Measurements from ENCODE around the gene ATE1.
"Not testable (repeated sequence)": the region's sequence is repeated elsewhere in the genome, so short reads cannot be mapped to it uniquely, and the experiment has no call there.

GRCh38 chr10:121755496-121755895 is 172.3 kb downstream of the ATE1 start:
- TF ChIP-seq, protein P1, sequence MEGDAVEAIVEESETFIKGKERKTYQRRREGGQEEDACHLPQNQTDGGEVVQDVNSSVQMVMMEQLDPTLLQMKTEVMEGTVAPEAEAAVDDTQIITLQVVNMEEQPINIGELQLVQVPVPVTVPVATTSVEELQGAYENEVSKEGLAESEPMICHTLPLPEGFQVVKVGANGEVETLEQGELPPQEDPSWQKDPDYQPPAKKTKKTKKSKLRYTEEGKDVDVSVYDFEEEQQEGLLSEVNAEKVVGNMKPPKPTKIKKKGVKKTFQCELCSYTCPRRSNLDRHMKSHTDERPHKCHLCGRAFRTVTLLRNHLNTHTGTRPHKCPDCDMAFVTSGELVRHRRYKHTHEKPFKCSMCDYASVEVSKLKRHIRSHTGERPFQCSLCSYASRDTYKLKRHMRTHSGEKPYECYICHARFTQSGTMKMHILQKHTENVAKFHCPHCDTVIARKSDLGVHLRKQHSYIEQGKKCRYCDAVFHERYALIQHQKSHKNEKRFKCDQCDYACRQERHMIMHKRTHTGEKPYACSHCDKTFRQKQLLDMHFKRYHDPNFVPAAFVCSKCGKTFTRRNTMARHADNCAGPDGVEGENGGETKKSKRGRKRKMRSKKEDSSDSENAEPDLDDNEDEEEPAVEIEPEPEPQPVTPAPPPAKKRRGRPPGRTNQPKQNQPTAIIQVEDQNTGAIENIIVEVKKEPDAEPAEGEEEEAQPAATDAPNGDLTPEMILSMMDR (IDR thresholded peaks at IDR 0.05) = not testable (repeated sequence)
- not testable (repeated sequence) for TF ChIP-seq POLR2A, POLR2AphosphoS5 (IDR thresholded peaks at IDR 0.05)

Data from sigmoid colon (tissue), 4 donors.